ENCODE measurements around the gene MN1. TPM values are rescaled to one million over a fixed set of nuclear protein-coding genes. Genes with fewer than 3 reads are reported as not detected.

Gene MN1
- total RNA-seq, 1 donor from 2014 or later: 4.0 TPM

- TF ChIP-seq CTCF (IDR thresholded peaks at IDR 0.05): no peak
- no peaks in the 10 kb centered on the region for H3K9me3 ChIP-seq
- H3K27me3 ChIP-seq: no peaks in the 10 kb centered on the region
- H3K36me3 ChIP-seq: peaks cover 3% of the 10 kb centered on the region
- no peak overlapping the region for H3K4me3 ChIP-seq
- no peak overlapping the region for H3K27ac ChIP-seq
- intact Hi-C loops (cut with DNase I): no loop called here
- DNase-seq (no peak), ATAC-seq (no peak)
- H3K4me1 ChIP-seq: peaks cover 12% of the 10 kb centered on the region
Measured at GRCh38 chr22:27845644-27846043, 44.1 kb upstream of the MN1 start.

GRCh38 chr22:27844656-27845591, 43.4 kb upstream of the MN1 start:
- no peak for DNase-seq
- Histone ChIP-seq H3K36me3 (no peaks in the 10 kb centered on the region), H3K27me3 (no peaks in the 10 kb centered on the region), H3K4me1 (peaks cover 7% of the 10 kb centered on the region), H3K9me3 (no peaks in the 10 kb centered on the region), H3K4me3 (no peak overlapping the region), H3K27ac (no peak overlapping the region)
- TF ChIP-seq CTCF (IDR thresholded peaks at IDR 0.05): no peak
- no peak for ATAC-seq
- intact Hi-C loops (cut with DNase I): no loop called here

- intact Hi-C loops (cut with DNase I): no loop called here
- Histone ChIP-seq H3K4me3 (no peak overlapping the region), H3K27ac (no peak overlapping the region), H3K27me3 (no peaks in the 10 kb centered on the region), H3K9me3 (no peaks in the 10 kb centered on the region), H3K4me1 (peaks cover under 1% of the 10 kb centered on the region), H3K36me3 (no peaks in the 10 kb centered on the region)
- ATAC-seq (no peak), DNase-seq (no peak)
- TF ChIP-seq CTCF (IDR thresholded peaks at IDR 0.05): no peak
Measured at GRCh38 chr22:27844256-27844655, 42.7 kb upstream of the MN1 start.

GRCh38 chr22:27843441-27843840, 41.9 kb upstream of the MN1 start:
- Histone ChIP-seq H3K4me1 (no peaks in the 10 kb centered on the region), H3K27me3 (no peaks in the 10 kb centered on the region), H3K36me3 (no peaks in the 10 kb centered on the region), H3K4me3 (no peak overlapping the region), H3K9me3 (no peaks in the 10 kb centered on the region), H3K27ac (no peak overlapping the region)
- TF ChIP-seq CTCF (IDR thresholded peaks at IDR 0.05): no peak
- no peak for ATAC-seq
- intact Hi-C loops (cut with DNase I): no loop called here
- no peak for DNase-seq

GRCh38 chr22:27842669-27843431, 41.3 kb upstream of the MN1 start:
- H3K36me3 ChIP-seq: no peaks in the 10 kb centered on the region
- ATAC-seq: no peak
- no peak overlapping the region for H3K27ac ChIP-seq
- no peak overlapping the region for H3K4me3 ChIP-seq
- intact Hi-C loops (cut with DNase I): no loop called here
- no peak for TF ChIP-seq CTCF (IDR thresholded peaks at IDR 0.05)
- no peaks in the 10 kb centered on the region for H3K9me3 ChIP-seq
- no peaks in the 10 kb centered on the region for H3K27me3 ChIP-seq
- no peak for DNase-seq
- no peaks in the 10 kb centered on the region for H3K4me1 ChIP-seq

Measured in upper lobe of right lung (tissue), 1 donor.